Measurements from ENCODE around the gene SENP8. TPM values are rescaled to one million over a fixed set of nuclear protein-coding genes. Genes with fewer than 3 reads are reported as not detected.
"Not testable (repeated sequence)": the region's sequence is repeated elsewhere in the genome, so short reads cannot be mapped to it uniquely, and the experiment has no call there.

Gene SENP8
- 1 to 10 TPM; 2.6 to 3.0 (median 2.9) TPM for total RNA-seq
- long read RNA-seq, donor 1, full-length matches to known transcripts: 2 of 2 reads
- long read RNA-seq, donor 1, partial matches to known transcripts: 0 of 2 reads
- long read RNA-seq, donor 1, other reads (novel, unspliced or antisense): 0 of 2 reads
- long read RNA-seq, donor 2, full-length matches to known transcripts: 1 of 2 reads
- long read RNA-seq, donor 2, partial matches to known transcripts: 0 of 2 reads
- long read RNA-seq, donor 2, other reads (novel, unspliced or antisense): 1 of 2 reads

DNA sequence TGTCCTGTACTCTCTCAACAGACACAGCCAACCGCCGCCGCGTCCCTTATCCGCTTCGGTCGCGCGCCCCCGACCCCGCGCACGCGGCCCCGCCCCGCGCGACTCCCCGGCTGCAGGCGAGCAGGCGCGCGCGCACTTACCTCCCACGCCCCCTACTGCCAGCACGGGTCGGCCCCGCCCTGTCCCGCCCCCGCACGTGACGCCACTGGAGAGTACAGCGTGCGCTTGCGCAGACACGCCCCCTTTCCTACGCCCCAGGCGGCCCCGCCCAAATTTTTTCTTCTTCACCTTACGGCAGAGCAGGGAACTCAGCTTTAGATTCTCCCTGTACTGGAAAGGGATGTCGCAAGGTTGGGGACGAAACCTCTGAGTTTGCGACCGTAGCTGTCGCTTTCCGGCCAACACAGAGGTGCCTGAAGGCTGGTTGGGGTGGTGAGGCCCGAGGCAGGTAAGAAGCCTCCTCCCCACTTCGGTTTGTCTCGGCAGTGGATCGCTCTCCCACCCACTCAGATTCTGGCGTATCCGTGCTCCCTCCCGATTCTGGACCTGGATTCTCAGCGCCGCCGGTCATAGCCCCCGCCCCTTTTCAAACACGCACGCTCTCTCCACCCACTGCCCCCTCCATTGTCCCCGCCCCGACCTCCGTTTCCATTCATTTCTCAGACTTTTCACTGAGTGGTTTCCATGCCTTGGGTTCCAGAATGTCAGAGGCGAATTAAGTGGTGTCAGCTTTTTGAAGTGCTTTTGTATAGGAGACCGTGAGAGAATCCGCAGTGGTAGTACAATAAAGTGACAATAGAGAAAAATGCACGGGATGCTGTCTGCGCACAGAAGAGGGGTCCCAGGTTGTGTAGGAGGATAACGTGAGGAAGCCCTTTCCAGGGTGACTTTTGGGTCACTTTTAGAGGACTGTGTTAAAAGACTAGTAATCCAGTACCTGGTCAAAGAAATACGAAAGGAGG, at the start of gene SENP8, which contains the start of gene MYO9A:
SENP8 (plus strand) TSS at position 387 of the 962 bp plus-strand sequence. CDS start 21,221 bp downstream, outside the sequence.
MYO9A (minus strand) TSS at position 134 of the 962 bp plus-strand sequence. CDS start 71,587 bp downstream, outside the sequence.
- peak; percentile 91 for ATAC-seq

DNA sequence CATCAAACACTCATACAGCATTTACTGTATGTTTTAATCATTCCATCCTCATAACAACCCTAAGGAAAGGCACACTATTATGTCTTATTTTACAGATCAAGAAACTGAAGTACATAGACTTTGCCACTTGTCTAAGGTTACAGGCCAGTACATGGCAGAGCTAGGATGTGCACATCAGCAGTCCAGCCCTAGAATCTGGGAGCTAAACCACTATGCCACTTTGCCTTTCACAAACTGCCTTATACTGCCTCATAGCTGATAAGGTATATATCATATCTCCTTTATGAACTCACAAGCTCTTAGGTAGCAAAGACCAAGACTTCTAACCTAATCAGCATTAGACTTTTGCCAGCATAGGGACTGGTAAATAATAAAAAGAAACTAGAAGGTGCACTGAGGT, 49.3 kb upstream of the SENP8 start:
- peaks cover 3% of the 10 kb centered on the region for H3K4me1 ChIP-seq (ENCODE audit: low read depth)
- intact Hi-C loops (cut with DNase I, micrococcal nuclease): no loop called here
- H3K36me3 ChIP-seq (ENCODE audit: low read depth): no peaks in the 10 kb centered on the region
- DNase-seq (no peak), ATAC-seq (no peak)
- TF ChIP-seq, protein P1, sequence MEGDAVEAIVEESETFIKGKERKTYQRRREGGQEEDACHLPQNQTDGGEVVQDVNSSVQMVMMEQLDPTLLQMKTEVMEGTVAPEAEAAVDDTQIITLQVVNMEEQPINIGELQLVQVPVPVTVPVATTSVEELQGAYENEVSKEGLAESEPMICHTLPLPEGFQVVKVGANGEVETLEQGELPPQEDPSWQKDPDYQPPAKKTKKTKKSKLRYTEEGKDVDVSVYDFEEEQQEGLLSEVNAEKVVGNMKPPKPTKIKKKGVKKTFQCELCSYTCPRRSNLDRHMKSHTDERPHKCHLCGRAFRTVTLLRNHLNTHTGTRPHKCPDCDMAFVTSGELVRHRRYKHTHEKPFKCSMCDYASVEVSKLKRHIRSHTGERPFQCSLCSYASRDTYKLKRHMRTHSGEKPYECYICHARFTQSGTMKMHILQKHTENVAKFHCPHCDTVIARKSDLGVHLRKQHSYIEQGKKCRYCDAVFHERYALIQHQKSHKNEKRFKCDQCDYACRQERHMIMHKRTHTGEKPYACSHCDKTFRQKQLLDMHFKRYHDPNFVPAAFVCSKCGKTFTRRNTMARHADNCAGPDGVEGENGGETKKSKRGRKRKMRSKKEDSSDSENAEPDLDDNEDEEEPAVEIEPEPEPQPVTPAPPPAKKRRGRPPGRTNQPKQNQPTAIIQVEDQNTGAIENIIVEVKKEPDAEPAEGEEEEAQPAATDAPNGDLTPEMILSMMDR (IDR thresholded peaks at IDR 0.05): no peak
- no peak overlapping the region for H3K4me3 ChIP-seq
- H3K9me3 ChIP-seq: no peaks in the 10 kb centered on the region

More for the DNA sequence above, at the start of gene SENP8, which contains the start of gene MYO9A:
- peaks cover 7% of the 10 kb centered on the region for H3K4me1 ChIP-seq (ENCODE audit: low read depth)
- H3K9me3 ChIP-seq: no peaks in the 10 kb centered on the region
- TF ChIP-seq, protein P1 (IDR thresholded peaks at IDR 0.05): peak; percentile 21
- H3K4me3 ChIP-seq: peak within 1 kb of the TSS; percentile 84
- intact Hi-C loops (cut with DNase I, micrococcal nuclease): no loop called here
- no peaks in the 10 kb centered on the region for H3K36me3 ChIP-seq (ENCODE audit: low read depth)
- DNase-seq: peak; percentile 99

DNA sequence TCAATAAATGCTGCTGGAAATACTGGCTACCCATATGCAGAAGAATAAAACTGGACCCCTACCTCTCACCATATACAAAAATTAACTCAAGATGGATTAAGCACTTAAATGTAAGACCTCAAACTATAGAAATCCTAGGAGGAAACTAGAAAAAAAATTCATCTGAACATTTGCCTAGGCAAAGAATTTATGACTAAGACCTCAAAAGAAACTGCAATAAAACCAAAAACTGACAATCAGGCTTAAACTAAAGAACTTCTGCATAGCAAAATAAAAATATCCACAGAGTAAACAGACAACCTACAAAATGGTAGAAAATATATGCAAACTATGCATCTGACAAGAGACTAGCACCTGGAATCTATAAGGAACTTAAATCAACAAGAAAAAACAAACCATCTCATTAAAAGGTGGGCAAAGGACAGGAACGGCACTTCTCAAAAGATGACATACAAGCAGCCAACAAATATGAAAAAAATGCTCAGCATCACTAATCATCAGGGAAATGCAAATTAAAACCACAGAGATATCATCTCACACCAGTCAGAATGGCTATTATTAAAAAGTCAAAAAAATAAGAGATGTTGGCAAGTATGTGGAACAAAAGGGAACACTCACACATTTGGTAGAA, 47.3 kb upstream of the SENP8 start:
- TF ChIP-seq, protein P1 (IDR thresholded peaks at IDR 0.05): no peak
- Histone ChIP-seq H3K9me3 (no peaks in the 10 kb centered on the region), H3K4me1 (ENCODE audit: low read depth) (peaks cover 3% of the 10 kb centered on the region), H3K36me3 (ENCODE audit: low read depth) (no peaks in the 10 kb centered on the region), H3K4me3 (no peak overlapping the region)
- no peak for DNase-seq
- intact Hi-C loops (cut with DNase I, micrococcal nuclease): no loop called here
- no peak for ATAC-seq

DNA sequence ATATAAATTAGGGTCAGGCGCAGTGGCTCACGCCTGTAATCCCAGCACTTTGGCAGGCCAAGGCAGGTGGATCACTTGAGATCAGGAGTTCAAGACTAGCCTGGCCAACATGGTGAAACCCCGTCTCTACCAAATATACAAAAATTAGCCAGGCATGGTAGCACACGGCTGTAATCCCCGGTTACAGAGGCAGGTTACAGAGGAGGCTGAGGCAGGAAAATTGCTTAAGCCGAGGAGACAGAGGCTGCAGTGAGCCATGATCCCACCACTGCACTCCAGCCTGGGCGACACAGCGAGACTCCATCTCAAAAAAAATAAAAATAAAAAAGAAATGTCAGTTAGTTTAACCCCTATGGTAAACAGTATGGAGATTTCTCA, 46.8 kb upstream of the SENP8 start:
- DNase-seq; H3K4me3 ChIP-seq; H3K36me3 ChIP-seq (ENCODE audit: low read depth); H3K9me3 ChIP-seq; H3K4me1 ChIP-seq (ENCODE audit: low read depth); ATAC-seq; intact Hi-C loops (cut with DNase I, micrococcal nuclease): not testable (repeated sequence)

DNA sequence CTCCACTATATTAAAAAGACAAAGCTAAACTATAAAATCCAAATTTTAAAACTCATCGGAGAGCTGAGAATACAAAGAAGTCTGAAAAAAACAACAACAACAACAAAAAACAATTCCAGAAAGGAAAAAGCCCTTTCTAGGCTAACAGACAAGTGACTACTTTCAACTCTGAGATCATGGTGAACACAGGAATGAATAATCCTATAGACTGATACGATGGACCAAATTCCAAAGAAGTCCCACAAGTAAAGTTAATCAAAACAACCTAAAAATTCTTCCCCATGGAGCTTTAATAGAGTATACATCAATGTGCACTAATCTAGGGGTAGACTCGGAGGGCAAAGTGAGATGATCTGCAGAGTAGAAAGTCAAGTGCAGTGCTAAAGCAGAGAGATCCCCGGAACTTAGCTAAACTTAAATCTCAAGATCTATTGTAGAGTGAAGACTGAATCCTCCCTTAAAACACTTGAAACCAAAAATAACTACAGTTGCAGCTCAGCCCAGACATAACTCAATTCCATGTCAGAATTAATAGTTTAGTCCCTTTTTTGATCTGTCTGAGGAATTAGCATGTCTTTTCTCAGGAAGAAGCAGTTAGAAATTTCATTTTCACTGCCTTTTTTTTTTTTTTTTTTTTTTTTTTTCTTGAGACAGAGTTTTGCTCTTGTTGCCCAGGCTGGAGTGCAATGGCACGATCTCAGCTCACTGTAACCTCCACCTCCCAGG, 43.7 kb upstream of the SENP8 start:
- intact Hi-C loops (cut with DNase I, micrococcal nuclease): no loop called here
- H3K36me3 ChIP-seq (ENCODE audit: low read depth): no peaks in the 10 kb centered on the region
- H3K9me3 ChIP-seq: no peaks in the 10 kb centered on the region
- TF ChIP-seq, protein P1 (IDR thresholded peaks at IDR 0.05): no peak
- peaks cover under 1% of the 10 kb centered on the region for H3K4me1 ChIP-seq (ENCODE audit: low read depth)
- ATAC-seq: no peak
- no peak overlapping the region for H3K4me3 ChIP-seq
- no peak for DNase-seq
